ENCODE results near the gene ALKBH2.
A peak's percentile ranks its signal among the peaks of the same experiment; 100 is the strongest.

Gene ALKBH2

GRCh38 chr12:109093022-109093918 is at the start of gene ALKBH2:
Gene ALKBH2, minus strand, starts transcription at chr12:109093472. Its CDS starts 686 bp downstream, at chr12:109092786.
- H3K27ac ChIP-seq, result no peak within 1 kb of the TSS
- DNase-seq (ENCODE audit: low read depth, low spot score), result peak; percentile 54

GRCh38 chr12:109140560-109140959 is 47.3 kb upstream of the ALKBH2 start:
- no peak overlapping the region for H3K27ac ChIP-seq
- no peak for DNase-seq (ENCODE audit: low read depth, low spot score)

- DNase-seq (ENCODE audit: low read depth, low spot score), result no peak
- no peak overlapping the region for H3K27ac ChIP-seq
Measured at GRCh38 chr12:109139791-109140190, 46.5 kb upstream of the ALKBH2 start.

- DNase-seq (ENCODE audit: low read depth, low spot score), result no peak
- H3K27ac ChIP-seq, result no peak overlapping the region
Measured at GRCh38 chr12:109139360-109139759, 46.1 kb upstream of the ALKBH2 start.

- H3K27ac ChIP-seq, result no peak overlapping the region
- DNase-seq (ENCODE audit: low read depth, low spot score), result no peak
Measured at GRCh38 chr12:109137055-109137454, 43.8 kb upstream of the ALKBH2 start.

GRCh38 chr12:109134186-109134917 is 41.1 kb upstream of the ALKBH2 start:
- DNase-seq (ENCODE audit: low read depth, low spot score), result no peak
- no peak overlapping the region for H3K27ac ChIP-seq

GRCh38 chr12:109131154-109132050 is 38.1 kb upstream of the ALKBH2 start:
- no peak for DNase-seq (ENCODE audit: low read depth, low spot score)
- no peak overlapping the region for H3K27ac ChIP-seq

GRCh38 chr12:109130297-109131153 is 37.3 kb upstream of the ALKBH2 start:
- DNase-seq (ENCODE audit: low read depth, low spot score), result no peak
- no peak overlapping the region for H3K27ac ChIP-seq

GRCh38 chr12:109127533-109128242 is 34.4 kb upstream of the ALKBH2 start:
- DNase-seq (ENCODE audit: low read depth, low spot score), result no peak
- no peak overlapping the region for H3K27ac ChIP-seq

- no peak overlapping the region for H3K27ac ChIP-seq
- DNase-seq (ENCODE audit: low read depth, low spot score), result no peak
Measured at GRCh38 chr12:109126784-109127183, 33.5 kb upstream of the ALKBH2 start.

GRCh38 chr12:109125791-109126190 is 32.5 kb upstream of the ALKBH2 start:
- no peak overlapping the region for H3K27ac ChIP-seq
- DNase-seq (ENCODE audit: low read depth, low spot score), result no peak

GRCh38 chr12:109124878-109125648 is 31.8 kb upstream of the ALKBH2 start:
- no peak for DNase-seq (ENCODE audit: low read depth, low spot score)
- H3K27ac ChIP-seq, result no peak overlapping the region

- no peak for DNase-seq (ENCODE audit: low read depth, low spot score)
Measured at GRCh38 chr12:109121346-109121880, 28.1 kb upstream of the ALKBH2 start.

GRCh38 chr12:109120557-109120956 is 27.3 kb upstream of the ALKBH2 start:
- no peak for DNase-seq (ENCODE audit: low read depth, low spot score)
- H3K27ac ChIP-seq, result no peak overlapping the region

More at GRCh38 chr12:109121346-109121880, 28.1 kb upstream of the ALKBH2 start:
- no peak overlapping the region for H3K27ac ChIP-seq

- no peak overlapping the region for H3K27ac ChIP-seq
Measured at GRCh38 chr12:109120095-109120494, 26.8 kb upstream of the ALKBH2 start.

GRCh38 chr12:109116611-109116949 is 23.3 kb upstream of the ALKBH2 start:
- H3K27ac ChIP-seq, result no peak overlapping the region
- no peak for DNase-seq (ENCODE audit: low read depth, low spot score)

More at GRCh38 chr12:109120095-109120494, 26.8 kb upstream of the ALKBH2 start:
- no peak for DNase-seq (ENCODE audit: low read depth, low spot score)

- H3K27ac ChIP-seq, result no peak within 1 kb of the TSS
- DNase-seq (ENCODE audit: low read depth, low spot score), result no peak
Measured at GRCh38 chr12:109115758-109116610, 22.7 kb upstream of the ALKBH2 start, which contains the start of gene ACACB. Gene ACACB, plus strand, starts transcription at chr12:109116587. Its CDS starts 22,819 bp downstream, at chr12:109139406.

Data from epithelial cell of prostate (primary cell).